Measurements from ENCODE around the gene UPB1.
"Not testable (repeated sequence)": the region's sequence is repeated elsewhere in the genome, so short reads cannot be mapped to it uniquely, and the experiment has no call there.

Gene UPB1

DNA sequence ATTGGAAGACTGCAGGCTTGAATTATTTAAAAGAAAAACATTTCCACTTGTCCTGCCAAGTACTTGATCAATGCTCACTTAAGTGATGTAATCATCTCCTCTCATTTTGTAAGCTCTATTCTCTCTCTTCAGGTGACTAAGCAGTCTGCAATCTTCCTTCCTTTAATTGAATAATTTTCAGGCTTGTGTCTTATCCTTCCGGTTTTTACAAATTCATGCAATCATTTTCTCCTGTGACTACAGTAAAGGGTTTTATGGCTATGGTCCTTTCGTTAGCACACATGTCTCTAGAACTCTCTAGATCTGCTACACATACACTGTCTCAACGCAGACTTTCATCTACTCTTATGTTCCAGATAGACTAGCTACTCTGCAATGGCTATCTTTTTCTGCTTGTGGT, 12.6 kb upstream of the UPB1 start:
- DNase-seq: no peak

- no peak for DNase-seq
These were observed 12.1 kb upstream of the UPB1 start for GRCh38 chr22:24482998-24483397.

- no peak for DNase-seq
These were observed 11.1 kb upstream of the UPB1 start for GRCh38 chr22:24483976-24484545.

DNA sequence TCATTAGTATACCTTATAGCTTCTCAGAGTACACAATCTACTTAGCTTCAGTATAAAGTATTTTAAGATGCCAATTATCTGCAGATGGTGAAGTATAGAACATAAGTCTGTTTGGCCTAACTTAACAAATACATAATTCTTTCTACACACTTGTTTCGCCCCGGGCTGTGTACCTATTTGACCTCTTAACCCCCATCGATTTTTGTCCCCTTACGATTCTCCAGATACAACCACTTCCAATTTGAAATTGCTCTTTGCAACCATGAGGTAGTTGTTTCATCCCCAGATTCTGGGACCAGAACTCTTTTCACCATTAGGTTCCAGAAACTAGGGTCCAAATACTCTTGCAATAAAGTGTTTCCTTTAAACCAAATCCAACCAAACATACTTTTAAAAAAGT, 10.0 kb upstream of the UPB1 start:
- no peak for DNase-seq

DNA sequence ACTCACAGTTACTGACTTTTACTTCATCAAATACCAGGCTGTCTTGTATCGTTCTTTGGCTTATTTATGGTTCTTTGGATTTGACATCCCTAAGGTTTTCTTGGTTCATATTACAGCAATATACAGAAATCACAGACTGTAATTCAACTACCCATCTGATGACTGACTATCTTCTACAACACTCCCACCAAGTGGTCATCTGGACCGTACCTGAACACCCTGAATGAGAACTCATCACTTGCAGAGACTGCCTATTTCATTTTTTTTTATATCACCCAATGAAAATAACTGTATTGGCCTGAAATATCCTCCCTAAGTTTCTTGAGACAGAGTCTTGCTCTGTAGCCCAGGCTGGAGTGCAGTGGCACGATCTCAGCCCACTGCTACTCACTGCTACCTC, 9.5 kb upstream of the UPB1 start:
- DNase-seq: no peak

GRCh38 chr22:24486501-24486921, 8.6 kb upstream of the UPB1 start:
- peak in 1 of 2 donors; percentile 31 for DNase-seq

DNA sequence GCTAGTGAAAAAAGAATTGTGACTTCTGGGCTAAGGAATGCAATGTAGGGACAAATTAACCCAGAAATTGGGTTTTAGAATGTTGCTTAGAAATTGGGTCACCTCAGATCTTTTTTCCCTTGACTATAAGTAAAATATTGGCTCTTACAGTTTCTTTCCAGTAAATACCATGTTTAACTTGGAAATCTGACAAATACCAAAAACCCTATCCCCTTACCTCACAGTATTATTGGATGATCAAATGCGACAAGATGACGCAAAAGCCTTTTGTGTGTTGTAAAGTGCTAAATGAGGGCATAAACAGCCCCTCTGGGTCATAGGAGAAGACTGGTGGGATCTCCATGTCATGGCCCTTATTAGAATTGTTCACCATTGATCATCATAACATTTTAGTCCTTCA, 6.1 kb upstream of the UPB1 start:
- DNase-seq: no peak

DNA sequence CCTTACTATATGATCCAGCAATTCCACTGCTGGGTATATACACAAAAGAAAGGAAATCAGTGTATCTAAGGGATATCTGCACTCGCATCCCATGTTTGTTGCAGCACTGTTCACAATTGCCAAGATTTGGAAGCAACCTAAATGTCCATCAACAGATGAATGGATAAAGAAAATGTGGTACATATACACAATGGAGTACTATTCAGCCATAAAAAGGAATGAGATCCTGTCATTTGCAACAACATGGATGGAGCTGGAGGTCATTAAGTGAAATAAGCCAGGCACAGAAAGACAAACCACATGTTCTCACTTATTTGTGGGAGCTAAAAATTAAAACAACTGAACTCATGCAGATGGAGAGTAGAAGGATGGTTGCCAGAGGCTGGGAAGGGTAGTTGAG, 5.7 kb upstream of the UPB1 start:
- DNase-seq: not testable (repeated sequence)

DNA sequence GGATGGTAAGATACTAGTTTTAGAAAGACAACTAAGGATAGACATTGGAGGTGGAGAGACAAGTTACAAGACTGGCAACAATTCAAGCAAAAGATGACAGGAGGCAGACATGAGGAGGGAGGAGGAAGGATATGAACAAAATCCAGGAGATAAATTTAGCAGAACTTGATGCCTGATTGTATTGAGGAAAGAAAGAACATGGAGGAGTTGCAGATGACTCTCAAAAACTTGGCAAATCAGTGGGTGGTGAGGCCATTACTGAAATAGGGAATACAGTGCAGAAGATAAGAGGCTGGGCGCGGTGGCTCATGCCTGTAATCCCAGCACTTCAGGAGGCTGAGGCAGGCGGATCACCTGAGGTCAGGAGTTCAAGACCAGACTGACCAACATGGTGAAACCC, 2.7 kb upstream of the UPB1 start:
- DNase-seq: no peak

DNA sequence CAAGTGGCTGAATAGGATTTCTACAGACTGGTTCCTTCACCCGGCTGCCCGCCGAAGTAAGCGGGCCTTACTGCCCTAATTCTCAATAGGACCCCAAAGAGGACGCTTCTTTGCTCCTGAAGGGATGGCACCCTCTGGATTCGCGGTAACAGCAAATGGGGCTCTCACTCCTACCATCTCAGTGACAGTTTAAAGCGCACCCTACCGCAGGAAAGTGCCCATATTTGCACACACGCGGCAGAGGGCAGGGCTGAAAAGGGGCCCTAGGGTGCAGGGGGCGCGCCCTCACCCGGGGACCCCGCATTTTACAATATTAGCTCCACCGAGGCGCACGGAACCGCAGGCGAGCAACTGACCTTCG, 985 bp upstream of the UPB1 start:
- DNase-seq: no peak

- DNase-seq: no peak
These were observed 188 bp downstream of the UPB1 start for GRCh38 chr22:24495365-24495675.

GRCh38 chr22:24496234-24496633, 1.1 kb downstream of the UPB1 start:
- no peak for DNase-seq

- no peak for DNase-seq
These were observed 1.5 kb downstream of the UPB1 start for GRCh38 chr22:24496661-24497060.

GRCh38 chr22:24497841-24498258, 2.7 kb downstream of the UPB1 start:
- no peak for DNase-seq

- DNase-seq: no peak
These were observed 3.7 kb downstream of the UPB1 start for GRCh38 chr22:24498824-24499223.

GRCh38 chr22:24499706-24500276, 4.7 kb downstream of the UPB1 start:
- DNase-seq: no peak

DNA sequence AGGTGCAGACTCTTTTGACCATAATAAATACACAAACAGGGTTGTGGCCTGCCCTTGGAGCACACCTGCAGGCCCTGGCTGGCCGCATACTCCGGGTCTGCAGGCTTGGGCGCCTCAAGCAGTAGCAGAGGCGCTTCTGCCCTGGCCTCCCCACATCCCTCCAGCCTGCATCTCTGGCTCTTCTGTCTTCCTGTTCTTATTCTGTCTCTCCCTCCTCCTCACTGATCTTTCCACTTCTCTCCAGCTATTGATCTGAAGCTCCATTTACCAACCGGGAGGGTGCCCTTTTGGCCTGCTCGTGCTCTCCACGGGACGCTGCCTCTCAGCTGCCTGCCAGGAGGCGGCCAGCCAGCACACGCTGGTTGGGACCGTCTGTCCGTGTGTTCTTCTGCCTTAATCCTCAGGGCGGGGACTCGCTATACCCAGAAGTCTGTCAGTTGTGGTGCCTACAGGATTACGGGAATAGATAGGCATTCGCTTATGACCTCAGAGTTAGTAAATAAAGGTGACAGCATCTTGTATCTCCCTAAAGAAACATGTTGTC, 5.2 kb downstream of the UPB1 start:
- DNase-seq: no peak

DNA sequence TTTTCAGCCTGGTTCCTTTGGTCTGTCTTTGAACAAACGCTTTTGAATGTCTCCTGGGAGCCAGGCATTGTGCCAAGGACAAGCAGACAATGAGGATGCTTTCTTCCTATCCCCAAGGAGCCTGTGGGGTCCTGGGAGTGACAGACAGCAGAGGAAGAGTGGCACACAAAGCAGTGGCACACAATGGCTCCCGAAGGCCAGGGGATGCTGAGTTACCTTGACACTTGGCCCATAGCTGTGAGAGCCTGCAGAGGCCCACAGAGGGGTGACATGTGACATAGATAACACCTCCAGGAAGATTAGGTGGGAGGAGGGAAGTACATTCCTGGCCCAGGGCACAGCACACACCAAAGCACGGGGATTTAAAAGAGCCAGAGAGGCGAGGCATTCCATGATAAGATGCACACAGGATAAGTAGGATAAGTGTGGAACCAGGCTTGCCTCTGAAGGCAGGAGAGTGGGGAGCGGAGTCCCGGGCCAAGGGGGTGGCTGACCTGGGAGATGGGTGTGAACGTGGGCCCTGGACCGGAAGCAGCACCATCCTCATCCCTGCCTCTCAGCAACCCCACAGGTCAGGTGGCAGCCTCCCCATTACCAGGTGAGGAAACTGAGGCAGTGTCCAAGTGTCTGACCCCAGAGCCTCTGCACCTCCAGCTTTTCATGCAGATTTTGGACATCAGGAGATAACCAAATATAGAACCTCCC, 6.3 kb downstream of the UPB1 start:
- DNase-seq: no peak

DNA sequence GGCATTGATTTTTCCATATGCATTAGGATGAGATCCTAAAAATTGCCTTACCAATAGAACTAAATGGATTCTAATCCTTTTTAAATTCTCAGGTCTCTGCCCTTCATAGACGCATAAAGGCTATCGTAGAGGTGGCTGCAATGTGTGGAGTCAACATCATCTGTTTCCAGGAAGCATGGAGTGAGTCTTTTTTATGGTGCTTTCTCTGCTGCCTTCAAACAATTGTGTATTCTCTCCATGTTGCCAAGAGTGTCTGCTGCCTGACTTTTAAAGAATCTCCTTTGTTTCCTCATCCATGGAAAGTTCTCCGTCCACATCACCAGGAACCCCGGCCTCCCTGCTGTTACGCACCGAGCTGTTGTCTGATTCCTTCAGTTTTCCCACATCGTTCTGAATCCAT, 6.9 kb downstream of the UPB1 start:
- no peak for DNase-seq

DNA sequence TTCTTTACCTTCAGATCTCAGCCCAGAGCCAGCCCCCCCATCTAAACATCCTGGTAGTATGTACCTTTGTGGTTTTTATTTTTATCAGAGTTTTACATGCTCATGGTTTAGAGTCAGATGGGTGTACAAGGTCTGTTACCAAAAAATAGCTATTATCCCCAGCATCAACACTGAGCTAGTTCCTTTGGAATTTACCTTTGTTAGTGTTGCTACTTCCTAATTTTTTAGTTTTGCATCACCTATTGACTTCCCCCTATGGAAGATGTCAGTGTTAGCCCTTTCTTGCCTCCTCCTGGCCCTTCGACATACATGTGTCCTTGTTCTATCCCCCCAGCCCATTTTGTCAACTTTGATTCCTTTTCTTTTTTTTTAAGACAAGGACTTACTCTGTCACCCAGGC, 7.4 kb downstream of the UPB1 start:
- no peak for DNase-seq

DNA sequence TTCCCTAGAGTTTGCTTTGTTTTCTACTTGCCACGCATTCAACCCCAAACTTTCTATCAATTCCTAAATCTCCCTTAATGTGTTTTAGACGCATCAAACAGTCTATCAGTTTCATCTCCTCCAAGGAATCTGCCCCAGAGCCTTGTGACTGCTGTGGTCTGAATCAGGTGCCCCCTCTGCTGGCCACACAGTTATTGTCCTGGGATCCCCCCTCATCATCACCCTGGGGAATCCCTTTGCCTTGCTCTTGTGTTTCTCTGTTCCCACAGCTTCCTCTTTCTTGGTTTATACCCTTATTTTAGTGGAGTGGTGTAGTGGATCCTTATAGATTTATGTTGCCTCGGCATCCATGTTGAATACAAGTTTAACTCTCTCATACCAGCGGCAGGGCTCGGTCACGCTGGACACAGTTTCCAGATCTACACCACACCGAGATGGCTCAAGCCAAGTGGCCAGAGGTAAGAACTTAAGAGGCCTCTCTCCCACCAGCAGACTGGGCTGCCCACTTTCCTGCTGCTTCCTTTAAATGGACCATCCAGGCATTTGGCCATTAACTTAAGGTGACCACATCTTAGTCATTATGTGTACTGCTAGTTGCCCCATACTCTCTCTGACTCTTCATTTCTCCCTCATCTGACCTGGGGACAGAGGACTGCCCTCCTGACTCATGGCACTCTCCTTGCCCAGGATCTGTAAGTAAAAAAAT, 8.2 kb downstream of the UPB1 start:
- peak; percentile 57 to 59 for DNase-seq

DNA sequence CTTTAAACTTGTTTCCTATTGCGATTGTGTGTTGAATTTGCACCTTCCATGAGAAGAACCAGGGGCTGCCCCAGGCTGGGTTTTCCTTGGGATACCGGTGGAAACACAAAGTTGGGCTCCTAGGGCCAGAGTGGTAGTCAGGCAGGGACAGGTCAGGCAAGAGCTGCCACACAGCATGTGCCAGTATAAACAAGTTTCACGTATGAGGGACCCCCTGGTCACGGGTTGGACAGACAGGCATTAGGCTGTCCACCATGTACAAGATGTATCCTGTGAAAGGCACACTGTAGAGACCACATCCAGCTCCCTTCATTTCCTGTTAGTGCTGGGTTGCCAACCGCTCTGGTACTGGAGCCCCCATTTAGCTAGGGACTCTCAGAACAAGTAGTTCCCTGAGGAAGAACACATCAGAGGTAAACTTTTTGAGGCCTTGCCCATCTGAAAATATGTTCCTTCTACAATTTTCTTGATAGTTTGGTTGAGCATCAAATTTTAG, 8.8 kb downstream of the UPB1 start:
- DNase-seq: no peak

- DNase-seq: no peak
These were observed 9.4 kb downstream of the UPB1 start for GRCh38 chr22:24504540-24504939.
